Measurements from ENCODE around the gene FMOD.

The FMOD gene

GRCh38 chr1:203291201-203292096 is 59.5 kb downstream of the FMOD start:
- no peak overlapping the region for H3K27ac ChIP-seq

More at GRCh38 chr1:203291201-203292096, 59.5 kb downstream of the FMOD start:
- TF ChIP-seq ZFX (IDR thresholded peaks at IDR 0.05), result no peak
